GM21390 (cell line): ENCODE measurements around the gene TAF11L14.

Source experiments
- ATAC-seq: cut with Tn5 transposase; IDR thresholded peaks from one replicate; pipeline ENCODE4 v1.9.1; 2021; ENCODE audit not compliant: unreplicated experiment

The TAF11L14 gene

DNA sequence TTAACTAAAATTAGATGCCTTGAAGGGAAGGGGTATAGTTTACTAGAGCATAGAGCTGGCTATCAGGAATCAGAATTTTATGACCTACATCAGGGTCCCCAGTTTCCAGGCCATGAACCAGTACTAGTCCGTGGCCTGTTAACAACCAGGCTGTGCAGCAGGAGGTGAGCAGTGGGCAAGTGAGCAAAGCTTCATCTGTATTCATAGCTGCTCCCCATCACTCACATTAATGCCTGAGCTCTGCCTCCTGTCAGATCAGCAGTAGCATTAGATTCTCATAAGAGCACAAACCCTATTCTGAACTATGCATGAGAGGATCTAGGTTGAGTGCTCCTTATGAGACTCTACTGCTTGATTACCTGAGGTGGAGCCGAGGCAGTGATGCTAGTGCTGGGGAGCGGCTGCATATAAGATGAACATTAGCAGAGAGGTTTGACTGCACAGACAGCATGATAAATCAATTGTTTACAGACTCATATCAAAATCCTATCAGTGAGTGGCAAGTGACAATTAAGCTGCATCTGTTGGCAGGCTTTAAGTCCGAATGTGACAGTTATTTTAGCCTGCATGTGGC, 44.6 kb downstream of the TAF11L14 start:
- ATAC-seq, result no peak

DNA sequence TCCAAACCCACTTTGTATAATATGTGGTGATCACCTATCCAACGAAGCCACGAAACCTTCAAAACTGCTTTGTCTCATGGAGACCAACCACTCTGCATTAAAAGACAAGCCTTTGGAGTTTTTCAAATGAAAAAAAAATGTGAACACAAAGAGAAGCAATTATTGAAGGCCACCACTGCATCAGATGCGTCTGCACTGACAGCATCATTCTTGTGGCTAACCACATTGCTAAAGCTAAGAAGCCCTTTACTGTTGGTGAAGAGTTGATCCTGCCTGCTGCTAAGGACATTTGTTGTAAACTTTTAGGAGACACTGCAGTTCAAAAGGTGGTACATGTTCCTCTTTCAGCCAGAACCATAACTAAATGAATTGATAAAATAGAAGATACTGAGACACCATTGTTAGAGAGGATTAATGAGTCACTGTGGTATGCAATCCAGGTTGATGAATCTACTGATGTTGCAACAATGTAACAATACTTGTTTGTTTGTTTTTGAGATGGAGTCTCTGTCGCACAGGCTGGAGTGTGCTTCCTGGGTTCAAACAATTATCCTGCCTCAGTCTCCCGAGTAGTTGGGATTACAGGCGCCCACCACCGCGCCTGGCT, 45.4 kb downstream of the TAF11L14 start:
- ATAC-seq, result no peak

DNA sequence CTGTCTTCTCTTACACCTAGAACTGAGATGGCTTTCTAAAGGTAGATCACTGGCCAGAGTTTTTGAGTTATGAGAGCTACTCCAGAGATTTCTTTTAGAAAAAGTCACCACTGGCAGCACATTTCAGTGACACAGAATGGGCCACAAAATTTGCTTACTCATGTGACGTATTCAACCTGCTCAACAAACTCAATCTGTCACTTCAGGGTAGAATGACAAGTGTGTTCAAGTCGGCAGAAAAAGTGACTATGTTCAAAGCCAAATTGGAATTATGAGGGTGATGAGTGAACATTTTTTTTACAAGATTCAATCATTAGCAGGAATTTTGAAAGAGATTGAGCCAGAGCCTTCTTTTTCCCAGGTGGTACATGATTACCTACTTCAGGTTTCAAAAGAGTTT, 46.5 kb downstream of the TAF11L14 start:
- ATAC-seq, result no peak
